Stimulated activated CD4-positive, alpha-beta T cell treated with anti-CD3 and anti-CD28 coated beads, Interleukin-1b, Interleukin-23, amount 100 ng/mL, for 48 hours (primary cell): Measurements from ENCODE around the gene A1CF.
"Not testable (repeated sequence)": the region's sequence is repeated elsewhere in the genome, so short reads cannot be mapped to it uniquely, and the experiment has no call there.

Source experiments
- DNase-seq: peaks from one replicate; pipeline ENCODE4 v3.0.0-alpha.2; 2020

A1CF gene

GRCh38 chr10:50885097-50885859, at the start of gene A1CF:
Gene A1CF (minus strand): TSS chr10:50885627. CDS start chr10:50859940, 25,687 bp downstream.
- DNase-seq: no peak

DNA sequence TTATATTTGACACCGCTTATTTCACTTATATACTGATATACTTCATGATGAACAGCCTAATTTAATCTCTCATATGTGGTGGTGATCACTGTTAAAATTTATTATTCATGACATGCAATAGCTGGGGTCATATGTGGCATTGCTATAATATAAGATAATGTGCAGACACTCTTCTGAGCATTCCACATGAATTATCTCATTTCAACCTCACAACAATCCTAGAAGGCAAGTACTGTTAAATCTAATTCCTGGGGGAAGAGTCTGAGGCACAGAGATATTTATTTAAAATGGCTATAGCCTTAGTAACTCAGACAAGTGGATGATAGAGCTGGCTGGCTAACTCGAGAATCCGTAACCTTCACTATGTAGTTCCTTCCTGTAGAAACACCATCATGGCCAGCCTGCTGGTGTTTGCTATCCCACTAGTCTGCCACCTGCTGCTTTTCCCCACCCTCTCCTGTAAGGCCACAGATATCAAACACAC, 46.6 kb upstream of the A1CF start:
- DNase-seq: no peak

GRCh38 chr10:50929670-50930069, 44.2 kb upstream of the A1CF start:
- DNase-seq: no peak

- no peak for DNase-seq
These were observed 42.7 kb upstream of the A1CF start for GRCh38 chr10:50928190-50928552.

GRCh38 chr10:50927522-50928189, 42.2 kb upstream of the A1CF start:
- DNase-seq: no peak

- not testable (repeated sequence) for DNase-seq
These were observed 38.0 kb upstream of the A1CF start for GRCh38 chr10:50923471-50923870.

- no peak for DNase-seq
These were observed 33.6 kb upstream of the A1CF start for GRCh38 chr10:50919010-50919409.

- DNase-seq: no peak
These were observed 33.1 kb upstream of the A1CF start for GRCh38 chr10:50918529-50918928.

- DNase-seq: no peak
These were observed 32.1 kb upstream of the A1CF start for GRCh38 chr10:50917486-50917885.

GRCh38 chr10:50909334-50910014, 24.0 kb upstream of the A1CF start:
- DNase-seq: no peak

DNA sequence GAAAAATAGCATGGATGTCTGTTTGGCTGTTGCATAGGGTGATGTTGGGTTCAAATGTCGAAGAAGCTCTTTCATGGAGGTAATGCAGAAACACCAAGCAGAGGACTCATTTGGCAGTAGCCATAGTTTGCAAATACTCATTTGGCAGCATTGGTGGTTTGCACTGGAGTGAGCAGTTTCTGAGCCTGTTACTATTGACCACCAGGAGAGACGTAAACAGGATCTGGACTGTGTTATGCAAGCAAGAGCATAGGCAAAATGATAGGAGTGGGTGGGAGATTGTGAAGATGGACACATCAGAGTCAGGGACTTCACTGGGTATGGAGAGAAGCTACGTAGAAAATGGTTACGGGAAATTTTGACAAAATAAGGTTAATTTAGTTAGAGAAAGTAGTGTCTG, 22.9 kb upstream of the A1CF start:
- DNase-seq: no peak

DNA sequence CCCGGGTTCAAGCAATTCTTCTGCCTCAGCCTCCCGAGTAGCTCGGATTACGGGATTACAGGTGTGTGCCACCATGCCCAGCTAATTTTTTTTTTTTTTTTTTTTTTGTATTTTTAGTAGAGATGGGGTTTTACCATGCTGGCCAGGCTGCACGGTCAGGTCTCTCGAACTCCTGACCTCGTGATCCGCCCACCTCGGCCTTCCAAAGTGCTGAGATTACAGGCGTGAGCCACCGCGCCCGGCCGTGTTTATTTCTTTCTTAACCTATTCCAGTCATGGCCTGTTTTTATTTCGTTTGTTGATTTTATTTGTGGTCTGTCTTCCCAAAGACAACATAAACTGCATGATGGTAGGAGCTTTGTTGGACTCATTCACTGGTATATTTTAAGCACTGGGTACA, 20.4 kb upstream of the A1CF start:
- DNase-seq: not testable (repeated sequence)

GRCh38 chr10:50896721-50897120, 11.3 kb upstream of the A1CF start:
- DNase-seq: no peak

- no peak for DNase-seq
These were observed 8.9 kb upstream of the A1CF start for GRCh38 chr10:50894312-50894711.

- DNase-seq: no peak
These were observed 7.0 kb upstream of the A1CF start for GRCh38 chr10:50892467-50892866.

GRCh38 chr10:50884302-50884701, 1.1 kb downstream of the A1CF start:
- DNase-seq: no peak

DNA sequence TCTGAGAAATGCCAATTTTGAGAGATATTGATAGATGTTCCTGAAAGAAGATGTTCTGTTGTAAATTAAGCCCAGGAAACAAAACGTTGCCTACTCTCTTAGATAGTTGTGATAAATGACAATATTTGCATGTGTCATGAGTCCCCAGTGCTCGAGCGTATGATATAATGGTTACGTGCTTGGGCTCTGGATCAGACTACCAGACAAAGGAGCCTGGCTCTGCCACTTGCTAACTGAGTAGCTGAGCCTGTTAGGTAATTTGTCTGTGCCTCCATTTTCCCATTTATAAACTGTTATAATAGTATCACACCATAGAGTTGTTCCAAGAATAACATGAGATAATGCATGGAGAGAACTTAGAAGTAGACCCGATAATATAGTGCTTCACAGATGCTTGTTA, 1.8 kb downstream of the A1CF start:
- DNase-seq: no peak

- no peak for DNase-seq
These were observed 2.9 kb downstream of the A1CF start for GRCh38 chr10:50882540-50882983.

DNA sequence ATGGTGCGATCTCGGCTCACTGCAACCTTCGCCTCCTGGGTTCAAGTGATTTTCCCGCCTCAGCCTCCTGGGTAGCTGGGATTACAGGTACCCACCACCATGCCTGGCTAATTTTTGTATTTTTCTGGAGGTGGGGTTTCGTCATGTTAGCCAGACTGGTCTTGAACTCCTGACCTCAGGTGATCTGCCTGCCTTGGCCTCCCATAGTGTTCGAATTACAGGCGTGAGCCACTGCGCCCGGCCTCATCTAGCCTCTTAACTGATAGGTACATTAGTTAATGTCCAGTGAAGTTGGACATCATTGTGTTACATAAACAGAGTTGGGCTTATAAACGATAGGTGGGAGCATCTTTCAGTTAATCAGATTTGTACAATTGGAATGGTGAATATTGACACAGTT, 4.4 kb downstream of the A1CF start:
- not testable (repeated sequence) for DNase-seq

GRCh38 chr10:50876429-50876828, 9.0 kb downstream of the A1CF start:
- no peak for DNase-seq

DNA sequence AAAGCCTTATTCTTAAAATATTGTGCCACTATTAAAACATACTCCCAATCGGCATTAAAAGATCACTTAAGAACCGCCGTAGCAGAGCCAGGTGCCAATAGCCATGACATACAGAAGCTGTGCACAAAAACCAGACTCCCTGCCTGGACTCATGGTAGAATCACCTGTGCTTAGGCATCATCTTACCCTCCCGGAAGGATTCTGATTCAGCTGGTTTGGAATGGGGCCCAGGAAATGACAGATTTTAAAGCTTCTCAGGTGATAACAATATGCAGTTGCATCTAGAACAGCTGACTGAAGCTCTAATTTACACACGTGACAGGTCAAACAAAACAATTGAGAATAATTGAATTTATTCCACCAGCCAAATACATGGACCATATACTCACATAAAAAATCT, 10.7 kb downstream of the A1CF start:
- DNase-seq: no peak

- DNase-seq: no peak
These were observed 19.1 kb downstream of the A1CF start for GRCh38 chr10:50866317-50866716.

GRCh38 chr10:50862719-50863118, 22.7 kb downstream of the A1CF start:
- DNase-seq: no peak

- DNase-seq: no peak
These were observed 24.1 kb downstream of the A1CF start for GRCh38 chr10:50861370-50861769.
